SK-N-SH treated with all-trans-retinoic acid at 6 μM for 48 hours (cell line): ENCODE measurements around the gene TRPV4.

ENCODE experiments used
- ATAC-seq: fragments of 200-7000 bp; cut with Tn5 transposase; 3 replicates; pipeline ENCODE4 v1.9.1; 2020; ENCODE audit warnings: mild to moderate bottlenecking, moderate library complexity
- ARNTL ChIP-seq: fragments of 450-650 bp; formaldehyde crosslinking; IDR thresholded peaks from 2 replicates; pipeline ENCODE4 v1.5.0; 2020; ENCODE audit warnings: low read depth, mild to moderate bottlenecking, moderate library complexity, borderline replicate concordance
- BACH2 ChIP-seq: fragments of 250-450 bp; sonication (Bioruptor Pico); IDR thresholded peaks from 2 replicates; pipeline ENCODE4 v1.9.0; 2021; ENCODE audit warnings: mild to moderate bottlenecking, borderline replicate concordance
- CREB5 ChIP-seq: fragments of 250-450 bp; sonication (Bioruptor Pico); IDR thresholded peaks from 2 replicates; pipeline ENCODE4 v1.5.1; 2020; ENCODE audit warnings: low read depth, mild to moderate bottlenecking, moderate library complexity
- CSDC2 ChIP-seq: fragments of 250-450 bp; sonication (Bioruptor Pico); IDR thresholded peaks from 2 replicates; pipeline ENCODE4 v1.5.0; 2020; ENCODE audit warnings: mild to moderate bottlenecking, moderate library complexity
- CSRNP3 ChIP-seq: fragments of 250-450 bp; sonication (Bioruptor Pico); IDR thresholded peaks from 2 replicates; pipeline ENCODE4 v1.5.1; 2021; ENCODE audit warnings: mild to moderate bottlenecking, moderate library complexity
- ESRRG ChIP-seq: fragments of 250-450 bp; sonication (Bioruptor Pico); IDR thresholded peaks from 2 replicates; pipeline ENCODE4 v1.6.1; 2021; ENCODE audit warnings: mild to moderate bottlenecking
- ISL1 ChIP-seq: fragments of 250-450 bp; sonication (Bioruptor Pico); IDR thresholded peaks from 2 replicates; pipeline ENCODE4 v2.1.2; 2022; ENCODE audit warnings: mild to moderate bottlenecking, moderate library complexity
- OSR1 ChIP-seq: fragments of 250-450 bp; sonication (Bioruptor Pico); IDR thresholded peaks from 2 replicates; pipeline ENCODE4 v1.8.0; 2022; ENCODE audit warnings: moderate library complexity, mild to moderate bottlenecking, inconsistent platforms
- POU6F1 ChIP-seq: fragments of 250-450 bp; sonication (Bioruptor Pico); IDR thresholded peaks from 2 replicates; pipeline ENCODE4 v1.8.0; 2021; ENCODE audit warnings: low read depth, mild to moderate bottlenecking, moderate library complexity, borderline replicate concordance
- PPARA ChIP-seq: fragments of 250-450 bp; sonication (Bioruptor Pico); IDR thresholded peaks from 2 replicates; pipeline ENCODE4 v1.5.0; 2020; ENCODE audit warnings: mild to moderate bottlenecking, borderline replicate concordance
- RARB ChIP-seq: fragments of 250-450 bp; sonication (Bioruptor Pico); IDR thresholded peaks from 2 replicates; pipeline ENCODE4 v1.8.0; 2021; ENCODE audit warnings: mild to moderate bottlenecking, moderate library complexity
- TCF4 ChIP-seq: fragments of 250-450 bp; sonication (Bioruptor Pico); IDR thresholded peaks from 2 replicates; pipeline ENCODE4 v1.8.0; 2021; ENCODE audit warnings: mild to moderate bottlenecking, moderate library complexity, borderline replicate concordance
- ZC3H10 ChIP-seq: fragments of 250-450 bp; sonication (Bioruptor Pico); IDR thresholded peaks from 2 replicates; pipeline ENCODE4 v1.5.1; 2021; ENCODE audit warnings: mild to moderate bottlenecking, moderate library complexity
- ZFP3 ChIP-seq: fragments of 250-450 bp; sonication (Bioruptor Pico); IDR thresholded peaks from 2 replicates; pipeline ENCODE4 v1.5.0; 2020; ENCODE audit warnings: mild to moderate bottlenecking, moderate library complexity
- ZFP30 ChIP-seq: fragments of 450-650 bp; formaldehyde crosslinking; IDR thresholded peaks from 2 replicates; pipeline ENCODE4 v1.5.0; 2022; ENCODE audit warnings: mild to moderate bottlenecking, moderate library complexity
- ZNF565 ChIP-seq: fragments of 450-650 bp; formaldehyde crosslinking; conservative IDR thresholded peaks from 2 replicates; pipeline ENCODE4 v1.5.0; 2020; ENCODE audit warnings: low read depth, mild to moderate bottlenecking, moderate library complexity
- ZNF70 ChIP-seq: fragments of 450-650 bp; formaldehyde crosslinking; IDR thresholded peaks from 2 replicates; pipeline ENCODE4 v1.5.0; 2020; ENCODE audit warnings: mild to moderate bottlenecking, moderate library complexity
- ZNF8 ChIP-seq: fragments of 450-650 bp; formaldehyde crosslinking; IDR thresholded peaks from 2 replicates; pipeline ENCODE4 v1.5.0; 2020; ENCODE audit warnings: mild to moderate bottlenecking, moderate library complexity
- TF ChIP-seq, protein P1 (sequence below): fragments of 250-450 bp; sonication (Bioruptor Pico); IDR thresholded peaks from 2 replicates; pipeline ENCODE4 v1.5.0; 2020; ENCODE audit warnings: mild to moderate bottlenecking, moderate library complexity

Gene TRPV4

DNA sequence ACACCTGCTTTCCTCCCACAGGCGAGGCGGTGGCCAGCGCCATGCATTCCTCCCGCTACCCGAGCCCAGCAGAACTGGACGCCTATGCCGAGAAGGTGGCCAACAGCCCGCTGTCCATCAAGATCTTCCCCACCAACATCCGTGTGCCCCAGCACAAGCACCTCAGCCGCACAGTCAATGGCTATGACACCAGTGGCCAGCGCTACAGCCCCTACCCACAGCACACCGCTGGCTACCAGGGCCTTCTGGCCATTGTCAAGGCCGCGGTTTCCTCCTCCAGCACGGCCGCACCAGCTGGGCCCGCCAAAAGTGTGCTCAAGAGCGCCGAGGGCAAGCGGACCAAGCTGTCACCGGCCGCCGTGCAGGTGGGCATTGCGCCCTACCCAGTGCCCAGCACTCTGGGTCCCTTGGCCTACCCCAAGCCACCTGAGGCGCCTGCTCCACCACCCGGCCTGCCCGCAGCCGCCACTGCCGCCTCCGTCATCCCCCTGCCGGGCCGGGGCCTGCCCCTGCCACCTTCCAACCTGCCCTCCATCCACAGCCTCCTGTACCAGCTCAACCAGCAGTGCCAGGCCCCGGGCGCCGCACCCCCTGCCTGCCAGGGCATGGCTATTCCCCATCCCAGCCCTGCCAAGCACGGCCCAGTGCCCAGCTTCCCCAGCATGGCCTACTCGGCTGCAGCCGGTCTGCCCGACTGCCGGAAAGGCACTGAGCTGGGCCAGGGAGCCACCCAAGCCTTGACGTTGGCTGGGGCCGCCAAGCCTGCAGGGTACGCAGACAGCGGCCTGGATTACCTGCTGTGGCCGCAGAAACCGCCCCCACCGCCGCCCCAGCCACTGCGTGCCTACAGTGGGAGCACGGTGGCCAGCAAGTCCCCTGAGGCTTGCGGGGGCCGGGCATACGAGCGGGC lies 65.0 kb downstream of the TRPV4 start:
- ATAC-seq = no peak
- TF ChIP-seq POU6F1 = no peak

- ATAC-seq = no peak
These were observed 65.7 kb downstream of the TRPV4 start for GRCh38 chr12:109767456-109767855.

DNA sequence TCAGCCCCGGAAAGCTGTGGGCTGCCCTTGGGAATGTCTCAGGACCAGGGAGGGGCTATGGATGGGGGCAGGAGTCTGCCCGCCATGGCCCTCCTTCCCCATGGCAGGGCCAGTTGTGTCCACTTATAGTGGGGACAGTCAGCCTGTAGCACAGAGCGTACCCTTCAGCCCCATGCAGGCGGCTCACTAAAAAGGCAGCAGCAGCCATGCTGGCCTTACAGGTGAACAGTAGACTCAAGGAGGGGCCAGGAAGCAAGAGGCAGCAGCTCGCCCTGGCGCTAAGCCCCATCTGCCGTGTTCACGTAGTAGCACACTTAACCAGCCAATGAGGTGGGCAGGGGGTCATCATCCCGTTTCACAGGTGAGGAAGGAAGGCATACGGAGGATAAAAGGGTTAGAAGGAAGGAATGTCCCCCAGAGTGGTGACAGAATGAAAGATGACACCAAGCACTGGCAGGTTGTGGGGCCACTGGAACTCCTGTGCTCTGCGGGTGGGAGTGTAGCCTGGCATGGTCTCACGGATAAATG lies 66.9 kb downstream of the TRPV4 start:
- ATAC-seq = no peak
- TF ChIP-seq, protein P1, sequence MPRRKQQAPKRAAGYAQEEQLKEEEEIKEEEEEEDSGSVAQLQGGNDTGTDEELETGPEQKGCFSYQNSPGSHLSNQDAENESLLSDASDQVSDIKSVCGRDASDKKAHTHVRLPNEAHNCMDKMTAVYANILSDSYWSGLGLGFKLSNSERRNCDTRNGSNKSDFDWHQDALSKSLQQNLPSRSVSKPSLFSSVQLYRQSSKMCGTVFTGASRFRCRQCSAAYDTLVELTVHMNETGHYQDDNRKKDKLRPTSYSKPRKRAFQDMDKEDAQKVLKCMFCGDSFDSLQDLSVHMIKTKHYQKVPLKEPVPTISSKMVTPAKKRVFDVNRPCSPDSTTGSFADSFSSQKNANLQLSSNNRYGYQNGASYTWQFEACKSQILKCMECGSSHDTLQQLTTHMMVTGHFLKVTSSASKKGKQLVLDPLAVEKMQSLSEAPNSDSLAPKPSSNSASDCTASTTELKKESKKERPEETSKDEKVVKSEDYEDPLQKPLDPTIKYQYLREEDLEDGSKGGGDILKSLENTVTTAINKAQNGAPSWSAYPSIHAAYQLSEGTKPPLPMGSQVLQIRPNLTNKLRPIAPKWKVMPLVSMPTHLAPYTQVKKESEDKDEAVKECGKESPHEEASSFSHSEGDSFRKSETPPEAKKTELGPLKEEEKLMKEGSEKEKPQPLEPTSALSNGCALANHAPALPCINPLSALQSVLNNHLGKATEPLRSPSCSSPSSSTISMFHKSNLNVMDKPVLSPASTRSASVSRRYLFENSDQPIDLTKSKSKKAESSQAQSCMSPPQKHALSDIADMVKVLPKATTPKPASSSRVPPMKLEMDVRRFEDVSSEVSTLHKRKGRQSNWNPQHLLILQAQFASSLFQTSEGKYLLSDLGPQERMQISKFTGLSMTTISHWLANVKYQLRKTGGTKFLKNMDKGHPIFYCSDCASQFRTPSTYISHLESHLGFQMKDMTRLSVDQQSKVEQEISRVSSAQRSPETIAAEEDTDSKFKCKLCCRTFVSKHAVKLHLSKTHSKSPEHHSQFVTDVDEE = no peak
- TF ChIP-seq POU6F1 = no peak
- no peak for TF ChIP-seq ZNF565 (CRISPR knock-in tag)
- no peak for TF ChIP-seq CSDC2
- TF ChIP-seq CSRNP3 = no peak
- TF ChIP-seq TCF4 (CRISPR knock-in tag) = no peak
- no peak for TF ChIP-seq RARB (CRISPR knock-in tag)
- no peak for TF ChIP-seq OSR1 (CRISPR knock-in tag)
- no peak for TF ChIP-seq ISL1 (CRISPR knock-in tag)
- TF ChIP-seq ZFP30 (CRISPR knock-in tag) = no peak
- no peak for TF ChIP-seq ZNF8 (CRISPR knock-in tag)
- TF ChIP-seq ZNF70 = no peak
- no peak for TF ChIP-seq ARNTL
- TF ChIP-seq BACH2 (CRISPR knock-in tag) = no peak
- no peak for TF ChIP-seq ZFP3 (CRISPR knock-in tag)
- TF ChIP-seq PPARA (CRISPR knock-in tag) = no peak
- no peak for TF ChIP-seq CREB5 (CRISPR knock-in tag)

More at GRCh38 chr12:109767456-109767855, 65.7 kb downstream of the TRPV4 start:
- TF ChIP-seq CSDC2 (no peak), RARB (CRISPR knock-in tag) (no peak), ZFP30 (CRISPR knock-in tag) (no peak), ZFP3 (CRISPR knock-in tag) (no peak), TCF4 (CRISPR knock-in tag) (no peak), ZNF8 (CRISPR knock-in tag) (no peak), PPARA (CRISPR knock-in tag) (no peak), ZC3H10 (no peak), ESRRG (CRISPR knock-in tag) (no peak), ARNTL (no peak), BACH2 (CRISPR knock-in tag) (no peak), ZNF70 (no peak)
- TF ChIP-seq, protein P1 = no peak
